WTC11 (cell line): ENCODE data around the gene PARP14.
"Not testable (repeated sequence)": the region's sequence is repeated elsewhere in the genome, so short reads cannot be mapped to it uniquely, and the experiment has no call there.

Experiments used
- ATF1 ChIP-seq: sonication (generic); formaldehyde crosslinking; IDR thresholded peaks from 2 replicates; pipeline ENCODE4 v1.8.1; 2023; ENCODE audit warnings: mild to moderate bottlenecking, moderate library complexity, missing genetic modification reagents
- ZNF121 ChIP-seq: sonication (generic); formaldehyde crosslinking; IDR thresholded peaks from 2 replicates; pipeline ENCODE4 v1.8.0; 2023; ENCODE audit warnings: missing genetic modification reagents
- TF ChIP-seq, protein P1 (sequence below): fragments of 200-600 bp; IDR thresholded peaks from 2 replicates; pipeline ENCODE4 v1.8.0; 2022; ENCODE audit warnings: antibody characterized with exemption
- TF ChIP-seq, protein P2 (sequence below): sonication (generic); formaldehyde crosslinking; IDR thresholded peaks from 2 replicates; pipeline ENCODE4 v1.8.0; 2023; ENCODE audit warnings: mild to moderate bottlenecking, missing genetic modification reagents
- TF ChIP-seq, protein P3 (sequence below): sonication (generic); formaldehyde crosslinking; IDR thresholded peaks from 2 replicates; pipeline ENCODE4 v1.8.0; 2022; ENCODE audit warnings: mild to moderate bottlenecking, missing genetic modification reagents

DNA sequence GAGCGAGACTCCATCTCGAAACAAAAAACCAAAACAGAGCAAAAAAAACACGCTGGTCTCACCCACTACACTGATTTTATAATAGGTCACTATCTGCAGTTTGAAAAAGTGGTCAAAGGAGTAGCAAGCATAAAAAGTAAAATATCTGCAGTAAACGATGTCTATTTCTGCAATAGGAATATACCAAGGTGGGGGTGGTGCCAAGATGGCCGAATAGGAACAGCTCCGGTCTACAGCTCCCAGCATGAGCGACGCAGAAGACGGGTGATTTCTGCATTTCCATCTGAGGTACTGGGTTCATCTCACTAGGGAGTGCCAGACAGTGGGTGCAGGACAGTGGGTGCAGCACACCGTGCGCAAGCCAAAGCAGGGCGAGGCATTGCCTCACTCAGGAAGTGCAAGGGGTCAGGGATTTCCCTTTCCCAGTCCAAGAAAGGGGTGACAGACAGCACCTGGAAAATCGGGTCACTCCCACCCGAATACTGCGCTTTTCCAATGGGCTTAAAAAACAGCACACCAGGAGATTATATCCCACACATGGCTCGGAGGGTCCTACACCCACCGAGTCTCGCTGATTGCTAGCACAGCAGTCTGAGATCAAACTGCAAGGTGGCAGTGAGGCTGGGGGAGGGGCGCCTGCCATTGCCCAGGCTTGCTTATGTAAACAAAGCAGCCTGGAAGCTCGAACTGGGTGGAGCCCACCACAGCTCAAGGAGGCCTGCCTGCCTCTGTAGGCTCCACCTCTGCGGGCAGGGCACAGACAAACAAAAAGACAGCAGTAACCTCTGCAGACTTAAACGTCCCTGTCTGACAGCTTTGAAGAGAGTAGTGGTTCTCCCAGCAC is 52.3 kb downstream of the PARP14 start:
- TF ChIP-seq, protein P1, sequence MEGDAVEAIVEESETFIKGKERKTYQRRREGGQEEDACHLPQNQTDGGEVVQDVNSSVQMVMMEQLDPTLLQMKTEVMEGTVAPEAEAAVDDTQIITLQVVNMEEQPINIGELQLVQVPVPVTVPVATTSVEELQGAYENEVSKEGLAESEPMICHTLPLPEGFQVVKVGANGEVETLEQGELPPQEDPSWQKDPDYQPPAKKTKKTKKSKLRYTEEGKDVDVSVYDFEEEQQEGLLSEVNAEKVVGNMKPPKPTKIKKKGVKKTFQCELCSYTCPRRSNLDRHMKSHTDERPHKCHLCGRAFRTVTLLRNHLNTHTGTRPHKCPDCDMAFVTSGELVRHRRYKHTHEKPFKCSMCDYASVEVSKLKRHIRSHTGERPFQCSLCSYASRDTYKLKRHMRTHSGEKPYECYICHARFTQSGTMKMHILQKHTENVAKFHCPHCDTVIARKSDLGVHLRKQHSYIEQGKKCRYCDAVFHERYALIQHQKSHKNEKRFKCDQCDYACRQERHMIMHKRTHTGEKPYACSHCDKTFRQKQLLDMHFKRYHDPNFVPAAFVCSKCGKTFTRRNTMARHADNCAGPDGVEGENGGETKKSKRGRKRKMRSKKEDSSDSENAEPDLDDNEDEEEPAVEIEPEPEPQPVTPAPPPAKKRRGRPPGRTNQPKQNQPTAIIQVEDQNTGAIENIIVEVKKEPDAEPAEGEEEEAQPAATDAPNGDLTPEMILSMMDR: not testable (repeated sequence)
- TF ChIP-seq, protein P2, sequence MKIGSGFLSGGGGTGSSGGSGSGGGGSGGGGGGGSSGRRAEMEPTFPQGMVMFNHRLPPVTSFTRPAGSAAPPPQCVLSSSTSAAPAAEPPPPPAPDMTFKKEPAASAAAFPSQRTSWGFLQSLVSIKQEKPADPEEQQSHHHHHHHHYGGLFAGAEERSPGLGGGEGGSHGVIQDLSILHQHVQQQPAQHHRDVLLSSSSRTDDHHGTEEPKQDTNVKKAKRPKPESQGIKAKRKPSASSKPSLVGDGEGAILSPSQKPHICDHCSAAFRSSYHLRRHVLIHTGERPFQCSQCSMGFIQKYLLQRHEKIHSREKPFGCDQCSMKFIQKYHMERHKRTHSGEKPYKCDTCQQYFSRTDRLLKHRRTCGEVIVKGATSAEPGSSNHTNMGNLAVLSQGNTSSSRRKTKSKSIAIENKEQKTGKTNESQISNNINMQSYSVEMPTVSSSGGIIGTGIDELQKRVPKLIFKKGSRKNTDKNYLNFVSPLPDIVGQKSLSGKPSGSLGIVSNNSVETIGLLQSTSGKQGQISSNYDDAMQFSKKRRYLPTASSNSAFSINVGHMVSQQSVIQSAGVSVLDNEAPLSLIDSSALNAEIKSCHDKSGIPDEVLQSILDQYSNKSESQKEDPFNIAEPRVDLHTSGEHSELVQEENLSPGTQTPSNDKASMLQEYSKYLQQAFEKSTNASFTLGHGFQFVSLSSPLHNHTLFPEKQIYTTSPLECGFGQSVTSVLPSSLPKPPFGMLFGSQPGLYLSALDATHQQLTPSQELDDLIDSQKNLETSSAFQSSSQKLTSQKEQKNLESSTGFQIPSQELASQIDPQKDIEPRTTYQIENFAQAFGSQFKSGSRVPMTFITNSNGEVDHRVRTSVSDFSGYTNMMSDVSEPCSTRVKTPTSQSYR (CRISPR knock-in tag): not testable (repeated sequence)
- TF ChIP-seq, protein P3, sequence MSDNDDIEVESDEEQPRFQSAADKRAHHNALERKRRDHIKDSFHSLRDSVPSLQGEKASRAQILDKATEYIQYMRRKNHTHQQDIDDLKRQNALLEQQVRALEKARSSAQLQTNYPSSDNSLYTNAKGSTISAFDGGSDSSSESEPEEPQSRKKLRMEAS (CRISPR knock-in tag): not testable (repeated sequence)
- TF ChIP-seq ZNF121, ATF1 (CRISPR knock-in tag): not testable (repeated sequence)
